Measurements from ENCODE around the gene ALDH3B1.

The ALDH3B1 gene

GRCh38 chr11:68076371-68077042, 66.4 kb downstream of the ALDH3B1 start:
- DNase-seq: no peak

GRCh38 chr11:68077617-68078582, 67.8 kb downstream of the ALDH3B1 start:
- no peak for DNase-seq

All from CD4-positive, alpha-beta T cell treated with Interleukin-6 for 4 hours (primary cell).